ENCODE data around the gene MEGF11.

MEGF11 gene

GRCh38 chr15:66130496-66131034, 123.0 kb downstream of the MEGF11 start:
- TF ChIP-seq, protein P1, sequence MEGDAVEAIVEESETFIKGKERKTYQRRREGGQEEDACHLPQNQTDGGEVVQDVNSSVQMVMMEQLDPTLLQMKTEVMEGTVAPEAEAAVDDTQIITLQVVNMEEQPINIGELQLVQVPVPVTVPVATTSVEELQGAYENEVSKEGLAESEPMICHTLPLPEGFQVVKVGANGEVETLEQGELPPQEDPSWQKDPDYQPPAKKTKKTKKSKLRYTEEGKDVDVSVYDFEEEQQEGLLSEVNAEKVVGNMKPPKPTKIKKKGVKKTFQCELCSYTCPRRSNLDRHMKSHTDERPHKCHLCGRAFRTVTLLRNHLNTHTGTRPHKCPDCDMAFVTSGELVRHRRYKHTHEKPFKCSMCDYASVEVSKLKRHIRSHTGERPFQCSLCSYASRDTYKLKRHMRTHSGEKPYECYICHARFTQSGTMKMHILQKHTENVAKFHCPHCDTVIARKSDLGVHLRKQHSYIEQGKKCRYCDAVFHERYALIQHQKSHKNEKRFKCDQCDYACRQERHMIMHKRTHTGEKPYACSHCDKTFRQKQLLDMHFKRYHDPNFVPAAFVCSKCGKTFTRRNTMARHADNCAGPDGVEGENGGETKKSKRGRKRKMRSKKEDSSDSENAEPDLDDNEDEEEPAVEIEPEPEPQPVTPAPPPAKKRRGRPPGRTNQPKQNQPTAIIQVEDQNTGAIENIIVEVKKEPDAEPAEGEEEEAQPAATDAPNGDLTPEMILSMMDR (conservative IDR thresholded peaks at IDR 0.05; ENCODE audit: low read depth, low read length) = no peak
- no peak for DNase-seq (ENCODE audit: low read depth)
- H3K4me3 ChIP-seq (ENCODE audit: low read length) = no peak overlapping the region

DNA sequence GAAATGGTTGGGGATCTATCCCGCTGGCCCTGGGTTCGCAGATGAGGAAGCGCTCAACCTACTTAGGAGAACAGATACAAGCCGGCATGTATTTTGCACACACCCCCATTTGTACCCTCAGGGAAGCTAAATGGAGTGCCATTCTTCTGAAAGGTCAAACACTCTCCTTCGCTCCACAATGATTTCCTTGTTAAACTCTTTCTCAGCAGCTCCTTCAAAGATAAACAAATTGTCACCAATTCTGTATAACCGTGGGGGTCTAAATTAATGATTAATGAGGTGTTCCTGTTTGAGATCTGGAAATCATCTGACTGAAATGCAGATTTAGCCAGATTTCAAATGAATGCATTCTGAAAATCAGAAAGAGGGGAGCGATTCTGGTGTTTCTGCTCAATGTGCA, 124.0 kb downstream of the MEGF11 start:
- H3K4me3 ChIP-seq (ENCODE audit: low read length) = no peak overlapping the region
- TF ChIP-seq, protein P1 (conservative IDR thresholded peaks at IDR 0.05; ENCODE audit: low read depth, low read length) = no peak
- DNase-seq (ENCODE audit: low read depth) = no peak

DNA sequence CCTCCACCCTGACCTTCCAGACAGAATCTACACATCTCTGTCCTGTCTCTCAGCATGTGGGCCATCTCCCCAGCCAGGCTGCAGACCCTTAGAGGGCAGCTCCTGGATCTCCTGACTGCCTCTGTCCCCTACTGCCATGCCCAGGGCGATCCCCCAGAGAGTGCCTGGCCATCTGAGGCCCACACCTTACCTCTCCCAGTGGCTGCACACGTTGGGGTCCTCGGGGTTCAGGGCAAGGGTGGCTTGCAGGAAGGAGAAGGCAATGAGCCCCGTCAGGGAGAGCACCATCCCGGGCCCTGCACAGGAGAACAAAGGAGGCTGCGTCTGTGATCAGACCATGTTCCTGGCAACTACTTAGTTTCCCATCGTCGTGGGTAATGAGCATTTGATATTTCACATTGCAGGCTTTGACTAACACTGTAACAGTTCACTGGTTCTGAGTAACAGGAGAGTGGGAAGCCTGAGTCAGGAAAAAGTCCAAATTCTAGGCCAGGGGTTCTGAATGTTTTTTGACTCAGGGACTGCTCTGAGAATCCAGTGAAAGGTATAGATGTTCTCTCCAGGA, 125.4 kb downstream of the MEGF11 start:
- H3K4me3 ChIP-seq (ENCODE audit: low read length) = no peak overlapping the region
- no peak for DNase-seq (ENCODE audit: low read depth)
- TF ChIP-seq, protein P1 (conservative IDR thresholded peaks at IDR 0.05; ENCODE audit: low read depth, low read length) = no peak

GRCh38 chr15:66126456-66126855, 127.1 kb downstream of the MEGF11 start:
- H3K4me3 ChIP-seq (ENCODE audit: low read length) = no peak overlapping the region
- no peak for DNase-seq (ENCODE audit: low read depth)
- TF ChIP-seq, protein P1 (conservative IDR thresholded peaks at IDR 0.05; ENCODE audit: low read depth, low read length) = no peak

GRCh38 chr15:66126031-66126441, 127.5 kb downstream of the MEGF11 start:
- H3K4me3 ChIP-seq (ENCODE audit: low read length) = no peak overlapping the region
- no peak for DNase-seq (ENCODE audit: low read depth)
- TF ChIP-seq, protein P1 (conservative IDR thresholded peaks at IDR 0.05; ENCODE audit: low read depth, low read length) = no peak

GRCh38 chr15:66124651-66125050, 128.9 kb downstream of the MEGF11 start:
- no peak overlapping the region for H3K4me3 ChIP-seq (ENCODE audit: low read length)
- TF ChIP-seq, protein P1 (conservative IDR thresholded peaks at IDR 0.05; ENCODE audit: low read depth, low read length) = no peak
- DNase-seq (ENCODE audit: low read depth) = no peak

GRCh38 chr15:66123799-66124198, 129.8 kb downstream of the MEGF11 start:
- TF ChIP-seq, protein P1 (conservative IDR thresholded peaks at IDR 0.05; ENCODE audit: low read depth, low read length) = no peak
- H3K4me3 ChIP-seq (ENCODE audit: low read length) = no peak overlapping the region
- DNase-seq (ENCODE audit: low read depth) = no peak

Measured in retinal pigment epithelial cell (primary cell).